ENCODE data around the gene CYP24A1.

Gene CYP24A1

DNA sequence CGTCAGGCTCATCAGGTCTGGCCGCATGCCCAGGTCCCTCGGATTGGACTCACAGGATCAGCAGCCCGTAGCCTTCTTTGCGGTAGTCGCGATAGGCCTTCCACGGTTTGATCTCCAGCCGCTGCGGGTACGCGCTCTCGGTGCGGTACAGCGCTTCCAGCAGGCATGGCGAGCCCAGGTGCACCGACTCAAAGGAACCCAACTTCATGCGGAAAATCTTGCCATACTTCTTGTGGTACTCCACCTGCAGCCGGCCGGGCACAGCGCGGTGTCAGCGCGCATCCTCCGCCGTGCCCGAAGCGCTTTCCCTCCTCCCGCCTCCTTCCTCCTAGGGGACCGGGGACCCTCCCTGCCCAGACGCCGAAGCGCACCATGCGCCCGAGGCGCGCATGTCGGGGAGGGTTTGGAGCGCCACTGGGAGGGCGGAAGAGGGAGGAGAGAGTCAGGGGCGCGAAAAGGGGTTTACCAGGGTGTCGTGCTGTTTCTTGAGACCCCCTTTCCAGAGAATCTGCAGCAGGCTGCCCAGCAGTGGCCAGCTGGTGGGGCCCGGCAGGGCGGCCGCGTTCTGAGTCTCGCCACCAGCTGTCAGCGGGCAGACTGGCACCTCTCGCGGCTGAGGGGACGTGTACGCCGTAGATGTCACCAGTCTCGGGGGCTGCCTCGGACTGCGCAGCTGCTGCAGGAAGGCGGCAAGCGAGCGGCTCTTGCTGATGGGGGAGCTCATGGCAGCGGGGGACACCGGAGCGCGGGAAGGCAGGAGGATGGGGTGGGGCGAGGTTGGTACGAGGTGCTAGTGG is 732 bp downstream of the CYP24A1 start:
- peak in 1 of 4 experiments; percentile 7 for DNase-seq

DNA sequence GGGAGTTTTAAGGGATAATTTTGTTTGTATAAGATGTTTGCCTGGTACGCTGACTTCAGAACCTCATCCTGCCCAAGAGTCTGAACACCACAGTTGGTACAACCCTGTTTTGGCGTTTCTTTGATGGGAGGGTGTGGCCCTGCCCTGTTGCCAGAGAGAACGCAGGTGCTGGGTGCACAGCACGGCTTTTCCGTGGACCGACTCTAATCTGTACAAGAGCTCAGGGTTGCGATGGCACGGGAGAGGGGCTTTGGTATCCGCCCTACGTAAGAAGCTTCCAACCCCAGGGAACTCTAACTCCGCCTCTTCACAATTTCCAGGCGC is 1.3 kb downstream of the CYP24A1 start:
- DNase-seq = no peak

DNA sequence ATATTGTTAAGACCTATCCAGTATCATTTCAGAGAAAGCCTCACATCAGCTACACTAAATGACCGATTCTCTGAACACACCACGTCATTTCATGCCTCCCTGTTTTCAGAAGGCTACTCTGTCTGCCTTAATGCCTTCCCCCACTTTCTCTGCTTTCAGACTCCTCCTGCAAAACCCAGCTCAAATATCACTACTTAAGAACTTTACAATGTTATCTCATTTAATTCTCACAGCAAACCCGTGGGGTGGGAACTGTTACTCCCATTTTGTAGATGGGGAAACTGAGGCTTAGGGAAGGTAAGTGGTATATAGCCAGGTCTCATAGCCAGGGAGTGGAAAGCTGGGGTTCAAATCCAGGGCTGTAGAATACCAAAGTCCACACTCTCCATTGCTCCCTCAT is 2.8 kb downstream of the CYP24A1 start:
- no peak for DNase-seq

DNA sequence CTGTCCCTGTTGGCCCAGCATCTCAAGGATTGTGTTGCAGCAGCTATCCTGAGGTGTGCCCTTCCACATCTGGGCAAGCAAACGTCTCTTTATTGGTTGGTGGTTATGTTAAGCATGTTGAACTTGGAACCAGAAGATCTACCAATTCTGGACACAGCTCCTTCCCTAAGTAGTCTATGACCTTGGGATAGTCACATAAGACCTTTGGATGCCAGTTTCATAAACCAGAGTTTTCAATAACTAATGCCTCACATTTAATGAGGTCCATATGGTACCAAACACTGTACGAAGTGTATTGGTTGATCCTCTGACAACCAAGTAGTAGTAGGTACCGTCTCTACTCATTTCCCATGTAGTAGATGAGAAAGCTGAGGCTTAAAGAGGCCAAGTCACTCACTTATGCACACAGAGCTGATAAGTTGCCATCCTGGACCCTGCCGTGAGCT is 3.7 kb downstream of the CYP24A1 start:
- DNase-seq = no peak

DNA sequence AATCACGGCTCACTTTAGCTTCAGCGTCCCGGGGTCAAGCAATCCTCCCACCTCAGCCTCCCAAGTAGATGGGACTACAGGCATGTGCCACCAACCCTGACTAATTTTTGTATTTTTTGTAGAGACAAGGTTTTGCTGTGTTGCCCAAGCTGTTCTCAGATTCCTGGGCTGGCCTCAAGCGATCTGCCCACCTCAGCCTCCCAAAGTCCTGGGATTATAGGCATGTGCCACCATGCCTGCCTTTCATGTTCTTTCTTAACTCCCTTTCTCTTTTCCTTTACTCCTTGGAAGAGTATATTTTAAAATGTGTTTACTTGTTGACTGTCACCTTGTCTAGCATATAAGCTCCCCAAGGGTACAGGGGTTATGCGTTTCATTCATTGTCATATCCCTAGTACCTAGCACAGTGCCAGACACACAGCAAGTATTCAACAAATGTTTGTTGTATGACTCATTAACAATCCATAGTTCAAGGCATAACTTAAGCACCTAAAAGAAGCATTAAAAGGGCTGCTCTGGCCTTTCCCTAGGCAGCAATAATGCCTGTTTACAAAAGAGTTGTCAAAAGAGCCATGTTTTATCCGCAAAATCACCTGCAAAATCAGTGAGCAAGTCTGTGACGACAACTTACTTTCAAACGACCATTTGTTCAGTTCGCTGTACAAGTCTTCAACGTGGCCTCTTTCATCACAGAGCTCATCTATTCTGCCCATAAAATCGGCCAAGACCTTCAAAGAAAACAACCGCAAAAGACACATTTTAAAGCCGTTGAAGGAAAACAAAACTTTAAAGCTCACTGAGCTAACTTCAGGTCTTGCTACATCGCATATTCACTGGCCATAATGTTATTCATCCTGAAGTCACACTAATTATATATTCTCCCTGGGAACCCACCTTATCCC is 4.6 kb downstream of the CYP24A1 start:
- no peak for DNase-seq

DNA sequence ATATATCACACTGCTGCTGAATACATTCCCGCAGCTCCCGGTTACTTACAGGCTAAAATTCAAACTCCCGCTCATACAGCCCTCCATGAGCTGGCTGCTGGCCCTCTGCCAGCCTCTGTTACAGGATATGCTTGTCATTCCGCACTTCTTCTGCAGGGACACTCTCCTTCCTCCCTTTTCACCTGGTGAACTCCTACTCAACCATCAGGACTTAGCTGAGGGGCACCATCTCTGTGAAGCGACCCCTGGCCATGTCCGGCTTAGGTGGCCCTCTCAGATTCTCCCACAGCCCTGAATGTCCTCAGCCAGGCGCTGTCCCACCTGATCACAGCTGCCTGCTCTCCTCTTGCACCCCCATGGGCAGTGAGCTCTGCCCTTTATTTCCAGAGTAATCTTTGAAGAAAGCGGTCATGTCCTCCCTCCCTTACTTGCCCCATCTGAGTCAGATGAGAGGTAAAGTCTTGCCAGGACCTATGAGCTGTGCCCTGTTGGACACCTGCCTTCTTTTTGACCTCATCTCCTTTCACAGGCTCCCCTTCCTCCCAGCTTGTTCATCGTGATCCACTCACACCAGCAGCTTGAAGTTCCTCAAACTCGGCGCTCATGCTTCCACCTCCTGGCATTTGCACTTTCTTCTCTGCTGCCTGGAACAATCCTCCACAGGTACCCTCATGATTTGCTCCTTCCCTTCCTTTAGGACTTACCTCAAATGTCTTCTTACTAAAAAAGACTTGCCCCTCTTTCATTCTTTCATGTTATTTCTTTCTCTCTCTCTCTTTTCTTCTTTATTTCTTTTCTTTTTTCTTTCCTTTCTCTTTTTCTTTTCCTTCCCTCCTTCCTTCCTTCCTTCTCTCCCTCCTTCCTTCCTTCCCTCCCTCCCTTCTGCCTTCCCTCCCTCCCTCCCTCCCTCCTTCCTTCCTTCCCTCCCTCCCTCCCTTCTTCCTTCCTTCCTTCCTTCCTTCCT is 5.6 kb downstream of the CYP24A1 start:
- DNase-seq = peak in 2 of 4 experiments; percentile 14 to 18

DNA sequence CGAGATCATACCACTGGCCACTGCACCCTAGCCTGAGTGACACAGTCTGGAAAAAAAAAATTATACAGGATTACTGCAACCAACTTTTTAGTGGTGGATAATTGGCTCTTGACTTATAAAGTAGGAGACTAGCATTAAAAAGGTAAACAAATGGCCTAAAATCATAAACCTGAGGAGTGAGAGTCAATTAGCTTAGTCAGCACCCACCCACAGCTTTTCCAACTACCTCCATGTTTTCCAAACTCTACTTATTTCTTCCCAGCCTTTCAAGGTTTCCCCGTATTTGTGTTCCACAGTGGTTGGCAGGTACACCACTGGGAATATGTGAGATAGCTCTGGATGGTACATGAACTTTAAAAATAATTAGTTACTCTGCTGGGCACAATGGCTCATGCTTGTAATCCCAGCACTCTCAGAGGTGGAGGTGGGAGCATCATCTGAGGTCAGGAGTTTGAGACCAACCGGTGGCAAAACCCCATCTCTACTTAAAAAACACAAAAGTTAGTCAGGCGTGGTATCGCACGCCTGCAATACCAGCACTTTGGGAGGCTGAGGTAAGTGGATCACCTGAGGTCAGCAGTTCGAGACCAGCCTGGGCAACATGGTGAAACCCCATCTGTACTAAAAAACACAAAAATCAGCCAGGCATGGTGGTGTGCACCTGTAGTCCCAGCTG is 6.7 kb downstream of the CYP24A1 start:
- no peak for DNase-seq

DNA sequence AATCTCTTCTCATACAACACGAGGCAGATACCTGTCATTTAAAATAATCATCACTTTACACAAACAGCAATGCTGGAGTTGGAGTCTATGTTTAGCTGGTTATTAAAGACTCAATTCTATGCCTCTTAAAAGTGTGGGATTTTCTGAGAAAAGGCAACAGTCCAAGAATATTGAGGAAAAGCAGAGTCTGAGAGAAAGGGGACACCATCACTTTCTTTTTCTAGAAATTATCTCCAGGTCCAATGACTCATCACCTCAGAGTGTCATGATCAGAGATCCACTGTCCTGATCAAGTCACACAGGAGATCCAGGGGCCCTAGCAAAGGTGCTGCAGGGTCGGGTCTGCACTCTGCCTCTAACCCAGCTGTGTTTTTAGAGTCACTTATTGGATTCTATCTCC is 8.0 kb downstream of the CYP24A1 start:
- no peak for DNase-seq

DNA sequence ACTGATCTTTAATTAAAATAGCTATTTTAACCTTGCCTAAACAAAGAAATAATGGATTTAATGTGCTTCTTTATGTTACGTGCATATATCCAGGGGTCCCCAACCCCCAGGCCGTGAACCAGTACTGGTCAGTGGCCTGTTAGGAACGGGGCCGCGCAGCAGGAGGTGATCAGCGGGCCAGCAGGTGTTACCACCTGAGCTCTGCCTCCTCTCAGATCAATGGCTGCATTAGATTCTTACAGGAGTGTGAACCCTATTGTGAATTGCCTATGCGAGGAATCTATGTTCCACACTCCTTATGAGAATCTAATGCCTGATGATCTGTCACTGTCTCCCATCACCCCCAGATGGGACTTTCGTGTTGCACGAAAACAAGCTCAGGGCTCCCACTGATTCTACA is 8.8 kb downstream of the CYP24A1 start:
- DNase-seq = no peak

DNA sequence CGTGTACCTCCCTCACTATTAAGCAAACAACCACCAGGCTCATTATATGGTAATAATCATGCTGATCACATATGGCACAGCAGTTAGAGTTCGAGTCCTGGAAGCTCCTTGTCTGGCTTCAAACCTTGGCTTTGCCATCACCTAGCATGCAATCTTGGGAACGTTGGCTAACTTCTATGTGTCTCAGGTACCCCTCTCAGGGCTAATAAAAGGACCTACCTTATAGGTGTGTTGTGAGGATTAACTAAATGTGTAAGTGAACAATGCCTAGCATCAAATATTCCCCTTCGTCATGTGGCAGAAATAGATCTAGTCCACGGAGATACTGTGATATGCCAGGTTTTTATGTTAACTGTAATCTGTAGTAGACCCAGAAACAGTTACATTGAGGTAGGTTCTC is 10.4 kb downstream of the CYP24A1 start:
- DNase-seq = no peak

DNA sequence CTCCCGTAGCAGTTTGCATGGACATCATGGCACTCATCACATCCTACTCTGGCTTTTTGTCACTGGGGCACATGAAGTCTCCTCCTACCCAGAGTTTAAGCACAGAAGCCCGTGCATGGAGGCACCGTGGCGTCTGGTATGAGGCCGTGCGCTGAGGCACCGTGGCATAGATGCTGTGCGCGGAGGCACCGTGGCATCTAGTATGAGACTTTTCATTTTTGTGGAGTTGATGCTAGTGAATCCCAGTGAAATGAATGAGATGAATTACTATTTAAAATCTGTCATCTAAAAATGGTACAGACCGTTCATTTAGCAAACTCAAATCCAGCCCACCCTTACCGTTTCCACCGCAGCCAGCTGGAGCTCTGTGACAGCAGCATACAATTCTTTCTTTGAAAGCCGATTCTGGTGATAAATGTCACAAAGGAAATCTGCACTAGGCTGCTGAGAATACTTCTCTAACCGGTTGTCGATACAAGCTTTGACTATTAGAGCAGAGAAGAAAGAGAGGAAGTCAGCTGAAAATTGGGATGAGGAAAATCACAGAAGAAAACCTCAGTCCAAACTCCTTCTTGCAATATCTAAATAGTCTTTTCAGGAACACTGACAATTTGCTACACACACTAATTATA is 11.3 kb downstream of the CYP24A1 start:
- DNase-seq = no peak

DNA sequence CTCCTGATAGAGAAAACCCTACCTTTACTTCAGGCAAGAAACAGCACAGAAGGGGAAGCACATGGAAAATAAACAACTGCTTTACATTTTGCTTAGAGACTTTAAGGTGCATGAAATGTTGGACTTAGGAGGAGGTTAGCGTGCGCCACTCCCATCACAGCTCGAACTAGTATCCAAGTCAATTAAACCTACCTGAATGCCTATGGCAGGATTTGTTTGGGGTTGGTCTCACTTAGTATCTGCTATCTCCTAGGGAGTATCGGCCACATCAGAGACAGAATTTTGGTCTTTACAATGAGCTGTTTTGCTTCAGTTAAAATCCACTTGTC is 12.0 kb downstream of the CYP24A1 start:
- no peak for DNase-seq

DNA sequence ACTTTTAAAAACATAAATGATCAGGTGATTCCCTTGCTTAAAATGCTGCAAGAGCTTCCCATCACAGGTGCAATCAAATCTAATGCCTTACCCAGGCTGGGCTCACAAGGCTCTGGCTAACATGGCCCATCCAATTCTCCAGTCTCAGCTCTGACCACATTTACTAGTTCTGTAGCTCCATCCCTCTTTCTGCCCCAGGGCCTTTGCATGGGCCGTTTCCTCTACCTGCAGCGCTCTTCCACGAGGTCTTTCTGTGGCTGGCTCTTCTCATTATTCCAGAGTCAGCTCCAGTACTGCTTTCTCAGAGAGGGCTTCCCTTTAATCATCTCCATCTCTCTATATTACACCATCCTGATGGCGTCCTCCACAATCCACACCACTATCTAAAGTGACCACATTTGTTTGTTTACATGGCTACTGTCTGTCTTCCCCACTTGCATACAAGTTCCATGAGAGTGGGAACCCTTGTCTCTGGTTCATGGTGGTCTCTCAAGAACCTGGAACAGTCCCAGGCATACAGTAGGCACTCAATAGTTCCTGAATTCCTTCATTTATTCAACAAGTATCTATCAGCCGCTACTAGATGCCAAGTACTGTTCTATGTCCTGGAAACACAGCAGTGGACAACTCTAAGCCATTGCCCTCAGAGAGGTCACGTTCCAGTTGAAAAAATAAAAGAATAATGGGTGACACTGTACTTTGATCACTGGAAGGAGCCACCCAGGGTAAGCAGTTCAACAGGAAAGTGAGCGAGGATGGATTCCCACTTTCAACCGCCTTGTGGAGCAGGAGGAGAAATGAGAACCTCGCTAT is 12.6 kb downstream of the CYP24A1 start:
- no peak for DNase-seq

DNA sequence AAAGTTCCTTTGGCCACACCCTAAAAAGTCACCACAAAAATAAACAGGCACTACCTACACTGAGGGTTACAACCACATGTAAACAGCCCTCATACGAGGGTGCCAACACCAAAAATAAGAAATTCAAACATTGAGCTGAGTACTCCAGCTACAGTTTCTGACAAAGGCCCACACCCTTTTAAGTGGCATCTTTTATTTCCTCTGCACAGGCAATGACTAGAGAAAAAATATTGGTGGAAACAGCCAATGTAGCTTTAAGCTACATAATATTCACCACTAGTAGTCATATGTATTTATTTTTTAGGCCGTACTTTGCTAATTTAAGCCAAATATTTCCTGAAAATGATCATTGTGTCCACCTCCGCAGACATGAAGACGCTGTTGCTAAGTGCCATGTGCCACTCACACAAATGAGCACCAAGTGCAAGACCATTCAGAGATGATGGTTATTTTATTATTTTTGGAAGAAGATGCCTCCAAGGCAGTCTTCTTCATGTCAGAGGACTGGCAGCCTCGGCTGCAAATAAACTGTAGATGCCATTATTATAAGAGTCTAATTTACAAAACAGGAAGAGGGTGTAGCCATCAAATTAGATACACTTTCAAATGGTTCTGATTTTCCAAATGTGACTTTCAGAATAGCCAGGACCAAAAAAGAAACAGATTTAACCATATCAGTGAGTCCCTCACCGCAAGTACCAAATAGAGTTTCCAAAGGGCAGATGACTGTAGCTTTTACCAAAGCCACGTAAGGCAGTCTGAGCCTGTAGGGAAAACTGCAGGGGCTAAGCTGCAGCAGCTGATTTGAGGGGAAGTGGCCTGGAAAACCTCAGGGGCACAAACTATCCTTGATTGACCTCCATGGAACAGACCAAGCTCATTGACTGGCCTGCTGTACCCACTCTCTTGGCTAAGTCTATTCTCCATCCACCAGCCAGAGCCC is 13.4 kb downstream of the CYP24A1 start:
- DNase-seq = no peak

DNA sequence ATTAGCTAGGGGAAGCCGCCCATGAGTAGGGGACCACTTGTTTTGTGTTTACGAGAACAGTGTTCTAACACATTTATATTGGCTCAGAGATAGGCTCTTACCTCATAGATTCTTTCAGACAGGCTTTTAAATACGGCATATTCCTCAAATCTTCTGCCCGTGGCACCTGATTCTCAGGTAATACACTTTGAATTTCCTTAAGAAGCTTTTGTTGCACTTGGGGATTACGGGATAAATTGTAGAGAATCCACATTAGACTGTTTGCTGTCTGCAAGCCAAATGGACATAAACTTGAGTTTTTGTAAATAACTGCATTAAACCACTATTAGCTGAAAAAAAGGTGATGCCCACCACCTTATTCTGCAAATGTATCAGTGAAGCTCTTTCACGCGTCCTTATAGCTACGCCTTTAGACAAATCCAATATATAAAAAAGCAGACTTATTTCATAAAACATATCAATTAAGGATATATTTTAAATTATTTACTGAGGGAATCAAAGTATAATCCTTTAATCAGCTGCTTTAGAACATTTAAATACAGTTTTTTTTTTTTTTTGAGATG is 14.8 kb downstream of the CYP24A1 start:
- no peak for DNase-seq

DNA sequence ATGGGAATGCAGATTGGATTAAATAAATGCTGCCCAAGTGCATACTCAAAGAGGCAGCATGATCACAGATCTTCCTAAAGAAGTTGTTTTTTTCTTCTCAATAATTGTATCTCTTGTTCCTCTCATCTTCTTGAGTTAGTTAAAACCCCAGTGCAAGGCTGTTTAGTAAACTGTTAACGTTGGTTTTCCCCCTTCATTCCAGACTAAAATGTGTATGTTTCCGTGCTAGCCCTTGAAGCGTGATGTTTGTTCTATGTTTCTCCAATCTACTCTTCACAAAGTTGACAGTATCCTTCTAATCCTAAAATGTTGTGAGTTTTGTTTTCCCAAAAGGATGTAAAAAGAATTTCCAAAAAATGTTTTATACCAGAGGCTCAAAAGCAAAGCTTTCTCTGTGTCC is 15.6 kb downstream of the CYP24A1 start:
- DNase-seq = no peak

DNA sequence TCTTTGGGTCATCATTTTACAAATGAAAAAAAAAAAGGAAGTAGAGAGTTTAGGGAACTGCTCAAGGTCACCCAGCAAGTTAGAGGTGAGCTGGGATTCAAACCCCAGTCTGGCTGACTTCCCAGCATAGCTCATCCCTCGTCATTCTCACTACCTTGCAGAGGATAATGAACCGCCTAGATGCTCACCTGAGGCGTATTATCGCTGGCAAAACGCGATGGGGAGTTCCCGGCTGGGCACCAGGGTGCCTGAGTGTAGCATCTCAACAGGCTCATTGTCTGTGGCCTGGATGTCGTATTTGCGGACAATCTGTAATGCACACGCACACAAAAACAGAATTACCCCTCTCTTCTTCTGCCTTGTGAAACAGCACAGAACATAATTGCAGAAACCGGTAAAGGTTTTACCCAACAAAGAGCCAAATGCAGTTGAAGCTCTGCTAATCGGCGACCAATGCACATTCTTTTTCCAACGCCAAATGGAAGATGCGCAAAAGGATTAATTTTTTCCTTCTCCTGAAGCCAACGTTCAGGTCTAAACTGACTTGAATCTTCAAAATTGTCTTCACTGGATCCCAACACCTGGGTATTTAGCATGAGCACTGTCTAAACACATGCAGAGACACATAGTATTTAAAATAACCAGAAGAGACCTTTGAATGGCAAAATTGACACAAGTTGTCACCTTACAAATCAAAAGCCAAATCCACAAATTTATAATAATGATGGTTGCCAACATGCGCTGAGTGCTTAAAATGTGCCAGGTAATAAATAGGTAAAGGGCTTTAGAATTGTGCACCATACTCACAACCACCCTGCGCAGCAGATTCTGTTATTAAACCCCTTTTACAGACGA is 16.6 kb downstream of the CYP24A1 start:
- DNase-seq = no peak

DNA sequence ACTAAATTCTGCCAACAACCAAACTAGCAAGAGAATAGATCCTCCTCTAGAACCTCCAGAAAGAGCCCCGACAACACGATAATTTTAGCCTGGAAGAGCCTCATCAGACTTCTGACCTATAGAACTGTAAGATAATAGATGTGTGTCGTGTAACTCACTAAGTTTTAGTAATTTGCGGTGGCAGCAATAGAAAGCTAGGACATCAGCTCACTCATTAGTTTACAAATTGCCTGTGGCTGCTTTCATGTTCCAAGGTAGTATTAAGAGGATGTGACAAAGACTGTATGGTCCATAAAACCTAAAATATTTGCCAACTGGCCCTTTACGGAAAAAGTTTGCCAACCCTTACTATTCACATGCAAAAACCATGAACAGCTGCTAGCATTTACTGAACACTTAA is 17.3 kb downstream of the CYP24A1 start:
- no peak for DNase-seq

Data from suppressor macrophage (primary cell).